Erythroblast (primary cell): ENCODE results near the gene TSSK3.

ENCODE experiments used
- GATA1 ChIP-seq: IDR thresholded peaks from 2 replicates; pipeline ENCODE4 v1.6.1; 2011; ENCODE audit warnings: low read depth, mild to moderate bottlenecking, control low read depth, low read length, moderate library complexity
- POLR2A ChIP-seq: IDR thresholded peaks from 2 replicates; pipeline ENCODE4 v1.6.1; 2011; ENCODE audit warnings: mild to moderate bottlenecking, low read length

- TF ChIP-seq POLR2A (no peak), GATA1 (no peak)
These were observed 3.9 kb upstream of the TSSK3 start for GRCh38 chr1:32358435-32358834.
